Lower leg skin (tissue), 3 donors: Measurements from ENCODE around the gene CEP57.

Source experiments
- CTCF ChIP-seq, 3 donors: fragments of 450-650 bp; IDR thresholded peaks; one replicate each; pipeline ENCODE4 v1.5.1; 2016; ENCODE audit warnings: antibody characterized with exemption in 3 of 3, mild to moderate bottlenecking in 3 of 3, moderate library complexity in 2 of 3
- POLR2A ChIP-seq, 2 donors: fragments of 450-650 bp; IDR thresholded peaks; one replicate each; pipeline ENCODE4 v1.6.1; 2016 to 2017; ENCODE audit warnings: antibody characterized with exemption in 2 of 2, mild to moderate bottlenecking in 1 of 2, moderate library complexity in 1 of 2

- TF ChIP-seq CTCF (IDR thresholded peaks at IDR 0.05) = peak in 1 of 3 donors; percentile 41
- TF ChIP-seq POLR2A (IDR thresholded peaks at IDR 0.05) = no peak
Measured at GRCh38 chr11:95835768-95836488, 45.6 kb downstream of the CEP57 start.
